H9 (cell line): ENCODE data around the gene NSD1. TPM values are rescaled to one million over a fixed set of nuclear protein-coding genes. Genes with fewer than 3 reads are reported as not detected.

ENCODE experiments used
- DNase-seq: peaks from one replicate; pipeline ENCODE4 v3.0.0-alpha.2; 2017
- H2AFZ ChIP-seq: one replicate; pipeline ENCODE4 v1.6.1; 2013; ENCODE audit warnings: mild to moderate bottlenecking, low read length, control low read depth, moderate library complexity
- H2AK5ac ChIP-seq: 2 replicates; pipeline ENCODE4 v1.6.1; 2013; ENCODE audit warnings: low read length, control low read depth, mixed read lengths; ENCODE audit not compliant: insufficient read length
- H2BK120ac ChIP-seq: one replicate; pipeline ENCODE4 v1.6.1; 2013; ENCODE audit warnings: low read depth, mild to moderate bottlenecking, low read length, control low read depth, inconsistent platforms; ENCODE audit not compliant: poor library complexity, severe bottlenecking
- H2BK12ac ChIP-seq: 2 replicates; pipeline ENCODE4 v1.6.1; 2013; ENCODE audit warnings: low read length, control low read depth, mixed read lengths, low read depth; ENCODE audit not compliant: insufficient read length
- H2BK15ac ChIP-seq: 2 replicates; pipeline ENCODE4 v1.6.1; 2013; ENCODE audit warnings: low read depth, low read length, control low read depth
- H2BK20ac ChIP-seq: one replicate; pipeline ENCODE4 v1.6.1; 2013; ENCODE audit warnings: low read depth, mild to moderate bottlenecking, low read length, control low read depth, inconsistent platforms; ENCODE audit not compliant: poor library complexity, severe bottlenecking
- H2BK5ac ChIP-seq: 2 replicates; pipeline ENCODE4 v1.6.1; 2013; ENCODE audit warnings: low read length, control low read depth, mixed read lengths; ENCODE audit not compliant: insufficient read length
- H3K14ac ChIP-seq: 2 replicates; pipeline ENCODE4 v1.6.1; 2013; ENCODE audit warnings: low read length, control low read depth; ENCODE audit not compliant: insufficient read depth
- H3K18ac ChIP-seq: 2 replicates; pipeline ENCODE4 v1.6.1; 2013; ENCODE audit warnings: low read depth, mild to moderate bottlenecking, mixed read lengths, low read length, control low read depth; ENCODE audit not compliant: insufficient read length
- H3K23ac ChIP-seq: 2 replicates; pipeline ENCODE4 v1.6.1; 2013; ENCODE audit warnings: low read length, control low read depth, mixed read lengths, low read depth; ENCODE audit not compliant: insufficient read length
- H3K23me2 ChIP-seq: 2 replicates; pipeline ENCODE4 v1.6.1; 2013; ENCODE audit warnings: low read depth, mild to moderate bottlenecking, mixed read lengths, low read length, control low read depth; ENCODE audit not compliant: insufficient read length, poor library complexity, severe bottlenecking
- H3K27ac ChIP-seq: 2 replicates; pipeline ENCODE4 v1.5.1; 2013; ENCODE audit warnings: low read length, control low read depth, mixed read lengths, low read depth; ENCODE audit not compliant: insufficient read length
- H3K27me3 ChIP-seq: 2 replicates; pipeline ENCODE4 v1.6.1; 2013; ENCODE audit warnings: low read length, control low read depth, inconsistent platforms; ENCODE audit not compliant: insufficient read depth
- H3K4ac ChIP-seq: 2 replicates; pipeline ENCODE4 v1.6.1; 2013; ENCODE audit warnings: low read depth, mild to moderate bottlenecking, control low read depth, inconsistent platforms, low read length, moderate library complexity
- H3K4me1 ChIP-seq: 2 replicates; pipeline ENCODE4 v1.6.1; 2013; ENCODE audit warnings: low read length, control low read depth, inconsistent platforms; ENCODE audit not compliant: insufficient read depth
- H3K4me2 ChIP-seq: 2 replicates; pipeline ENCODE4 v1.6.1; 2013; ENCODE audit warnings: low read length, control low read depth, mixed read lengths; ENCODE audit not compliant: insufficient read length, insufficient read depth
- H3K56ac ChIP-seq: 2 replicates; pipeline ENCODE4 v1.6.1; 2013; ENCODE audit warnings: low read depth, mild to moderate bottlenecking, mixed read lengths, low read length, control low read depth; ENCODE audit not compliant: insufficient read length
- H3K79me1 ChIP-seq: 2 replicates; pipeline ENCODE4 v1.6.1; 2013; ENCODE audit warnings: low read depth, mild to moderate bottlenecking, moderate library complexity, low read length, control low read depth, inconsistent platforms; ENCODE audit not compliant: insufficient read depth, poor library complexity, severe bottlenecking
- H3K79me2 ChIP-seq: 2 replicates; pipeline ENCODE4 v1.6.1; 2013; ENCODE audit warnings: low read length, control low read depth, inconsistent platforms; ENCODE audit not compliant: insufficient read depth
- H3K9ac ChIP-seq: 2 replicates; pipeline ENCODE4 v1.6.1; 2013; ENCODE audit warnings: low read length, control low read depth, mixed read lengths; ENCODE audit not compliant: insufficient read length; ENCODE audit errors: extremely low read depth
- H3K9me3 ChIP-seq: one replicate; pipeline ENCODE4 v1.6.1; 2013; ENCODE audit warnings: low read depth, low read length, inconsistent platforms; ENCODE audit not compliant: control insufficient read depth
- H3T11ph ChIP-seq: one replicate; pipeline ENCODE4 v1.6.1; 2013; ENCODE audit warnings: mild to moderate bottlenecking, low read length, control low read depth, inconsistent platforms
- H4K20me1 ChIP-seq: one replicate; pipeline ENCODE4 v1.6.1; 2013; ENCODE audit not compliant: control insufficient read depth, insufficient read length, insufficient read depth
- H4K5ac ChIP-seq: 2 replicates; pipeline ENCODE4 v1.6.1; 2013; ENCODE audit warnings: low read depth, mild to moderate bottlenecking, mixed read lengths, low read length, control low read depth; ENCODE audit not compliant: insufficient read length
- H4K8ac ChIP-seq: replicated peaks from 2 replicates; pipeline ENCODE4 v1.6.1; 2013; ENCODE audit warnings: low read length, control low read depth, mixed read lengths, low read depth; ENCODE audit not compliant: insufficient read length
- H4K91ac ChIP-seq: 2 replicates; pipeline ENCODE4 v1.6.1; 2013; ENCODE audit warnings: low read depth, mild to moderate bottlenecking, moderate library complexity, mixed read lengths, low read length, control low read depth; ENCODE audit not compliant: insufficient read length
- H3K27ac Mint-ChIP-seq, 3 experiments: 2 replicates in 2 of 3; 3 replicates in 1 of 3; pipeline ENCODE4 v1.8.0; 2020 to 2021; ENCODE audit warnings: mixed read lengths in 3 of 3, mild to moderate bottlenecking in 1 of 3, moderate library complexity in 1 of 3
- H3K27me3 Mint-ChIP-seq: 2 replicates; pipeline ENCODE4 v1.8.0; 2021; ENCODE audit warnings: low read depth, mild to moderate bottlenecking, moderate library complexity, mixed read lengths
- H3K36me3 Mint-ChIP-seq, 3 experiments: 2 replicates in 2 of 3; 3 replicates in 1 of 3; pipeline ENCODE4 v1.8.0; 2020 to 2021; ENCODE audit warnings: low read depth in 3 of 3, mixed read lengths in 3 of 3; ENCODE audit not compliant: insufficient read depth in 1 of 3
- H3K4me1 Mint-ChIP-seq, 2 experiments: 2 replicates each; pipeline ENCODE4 v1.8.0; 2020; ENCODE audit warnings: mixed read lengths in 2 of 2
- H3K4me3 Mint-ChIP-seq, 2 experiments: 2 replicates in 1 of 2; 3 replicates in 1 of 2; pipeline ENCODE4 v1.8.0; 2020 to 2021; ENCODE audit warnings: mild to moderate bottlenecking in 2 of 2, mixed read lengths in 2 of 2, moderate library complexity in 1 of 2
- H3K9me3 Mint-ChIP-seq, 2 experiments: 2 replicates in 1 of 2; 3 replicates in 1 of 2; pipeline ENCODE4 v1.8.0; 2020; ENCODE audit warnings: mild to moderate bottlenecking in 2 of 2, mixed read lengths in 2 of 2, moderate library complexity in 1 of 2
- WGBS: extraction: QIAGEN DNeasy Blood & Tissue Kit; methylation state at CpG from one replicate; pipeline ENCODE4 v1.1.7; 2013; ENCODE audit warnings: missing lambda C conversion rate, low lambda C conversion rate, mixed read lengths; ENCODE audit not compliant: insufficient read length; ENCODE audit errors: extremely low coverage; 5-methylcytosine and 5-hydroxymethylcytosine counted together
- total RNA-seq: library from RNA; stranded (reverse); gene quantifications from 2 replicates; pipeline ENCODE4 v1.2.1, GENCODE V29; 2021
- TF ChIP-seq, protein P1 (sequence below): fragments of 200-600 bp; sonication (generic); conservative IDR thresholded peaks from 3 replicates; pipeline ENCODE4 v1.8.0; 2021; ENCODE audit warnings: antibody characterized with exemption, mild to moderate bottlenecking

Gene NSD1
- total RNA-seq, 1 experiment from 2014 or later = 213 TPM

DNA sequence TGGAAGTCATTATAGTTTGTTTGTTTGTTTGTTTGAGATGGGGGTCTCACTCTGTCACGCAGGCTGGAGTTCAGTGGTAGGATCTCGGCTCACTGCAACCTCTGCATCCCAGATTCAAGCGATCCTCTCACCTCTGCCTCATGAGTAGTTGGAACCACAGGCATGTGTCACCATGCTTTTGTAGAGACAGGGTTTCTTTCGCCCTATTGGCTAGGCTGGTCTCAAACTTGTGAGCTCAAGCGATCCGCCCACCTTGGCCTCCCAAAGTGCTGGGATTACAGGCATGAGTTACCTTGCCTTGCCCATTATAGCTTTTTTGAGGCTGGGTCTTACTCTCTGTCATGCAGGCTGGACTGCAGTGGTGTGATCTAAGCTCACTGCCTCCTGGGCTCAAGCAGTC, 28.8 kb downstream of the NSD1 start:
- no peak overlapping the region for H2BK120ac ChIP-seq
- H3K27me3 ChIP-seq = no peaks in the 10 kb centered on the region
- H4K20me1 ChIP-seq = no peaks in the 10 kb centered on the region
- no peak overlapping the region for H3K4ac ChIP-seq
- H3K23me2 ChIP-seq = no peaks in the 10 kb centered on the region
- peaks cover 7 to 20% of the 10 kb centered on the region in 2 experiments; a peak in 3 of 4 replicates for H3K4me1 Mint-ChIP-seq
- no peak overlapping the region for H3K4me3 Mint-ChIP-seq
- no peak overlapping the region for H3K23ac ChIP-seq
- H3K4me2 ChIP-seq = no peak overlapping the region
- no peak overlapping the region for H3K56ac ChIP-seq
- WGBS = no CpG with 5 or more reads among the region's 6 CpGs
- H3K18ac ChIP-seq = no peak overlapping the region
- peak overlapping the region in 2 of 3 experiments; percentile 74 to 89; a peak in 3 of 7 replicates for H3K27ac Mint-ChIP-seq
- no peak overlapping the region for H2AK5ac ChIP-seq
- peaks cover 14 to 51% (median 23%) of the 10 kb centered on the region in 3 experiments; a peak in 6 of 7 replicates for H3K36me3 Mint-ChIP-seq
- peak; percentile 40 for DNase-seq
- H2BK12ac ChIP-seq = no peak overlapping the region
- no peak overlapping the region for H4K91ac ChIP-seq
- H2BK5ac ChIP-seq = no peak overlapping the region
- no peak overlapping the region for H3T11ph ChIP-seq
- no peak overlapping the region for H2AFZ ChIP-seq
- H3K14ac ChIP-seq = no peak overlapping the region
- no peak overlapping the region for H2BK20ac ChIP-seq
- H3K79me2 ChIP-seq = peaks cover 45% of the 10 kb centered on the region; the same call in 1 of the 2 replicates
- H3K4me1 ChIP-seq = no peaks in the 10 kb centered on the region
- H3K9me3 ChIP-seq = no peaks in the 10 kb centered on the region
- no peaks in the 10 kb centered on the region for H3K27me3 Mint-ChIP-seq
- H3K27ac ChIP-seq = no peak overlapping the region
- TF ChIP-seq, protein P1, sequence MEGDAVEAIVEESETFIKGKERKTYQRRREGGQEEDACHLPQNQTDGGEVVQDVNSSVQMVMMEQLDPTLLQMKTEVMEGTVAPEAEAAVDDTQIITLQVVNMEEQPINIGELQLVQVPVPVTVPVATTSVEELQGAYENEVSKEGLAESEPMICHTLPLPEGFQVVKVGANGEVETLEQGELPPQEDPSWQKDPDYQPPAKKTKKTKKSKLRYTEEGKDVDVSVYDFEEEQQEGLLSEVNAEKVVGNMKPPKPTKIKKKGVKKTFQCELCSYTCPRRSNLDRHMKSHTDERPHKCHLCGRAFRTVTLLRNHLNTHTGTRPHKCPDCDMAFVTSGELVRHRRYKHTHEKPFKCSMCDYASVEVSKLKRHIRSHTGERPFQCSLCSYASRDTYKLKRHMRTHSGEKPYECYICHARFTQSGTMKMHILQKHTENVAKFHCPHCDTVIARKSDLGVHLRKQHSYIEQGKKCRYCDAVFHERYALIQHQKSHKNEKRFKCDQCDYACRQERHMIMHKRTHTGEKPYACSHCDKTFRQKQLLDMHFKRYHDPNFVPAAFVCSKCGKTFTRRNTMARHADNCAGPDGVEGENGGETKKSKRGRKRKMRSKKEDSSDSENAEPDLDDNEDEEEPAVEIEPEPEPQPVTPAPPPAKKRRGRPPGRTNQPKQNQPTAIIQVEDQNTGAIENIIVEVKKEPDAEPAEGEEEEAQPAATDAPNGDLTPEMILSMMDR = no peak
- H2BK15ac ChIP-seq = no peak overlapping the region
- H3K79me1 ChIP-seq = peaks cover 13% of the 10 kb centered on the region
- no peak overlapping the region for H4K8ac ChIP-seq
- no peaks in the 10 kb centered on the region for H3K9me3 Mint-ChIP-seq
- no peak overlapping the region for H3K9ac ChIP-seq
- H4K5ac ChIP-seq = no peak overlapping the region
